OCI-LY7 (cell line): ENCODE results near the gene PAXX.

Source experiments
- CTCF ChIP-seq: fragments of 200-600 bp; sonication (generic); conservative IDR thresholded peaks from 2 replicates; pipeline ENCODE4 v1.5.1; 2014; ENCODE audit warnings: mild to moderate bottlenecking, antibody characterized with exemption, low read length, moderate library complexity, mixed read lengths
- EZH2phosphoT487 ChIP-seq: fragments of 200-600 bp; sonication (generic); IDR thresholded peaks from 2 replicates; pipeline ENCODE4 v1.6.1; 2018; ENCODE audit warnings: low read depth, borderline replicate concordance, mild to moderate bottlenecking, mixed run types, antibody characterized with exemption, low read length, moderate library complexity, mixed read lengths

- TF ChIP-seq CTCF (no peak), EZH2phosphoT487 (no peak)
Measured at GRCh38 chr9:137026828-137027227, 34.6 kb downstream of the PAXX start.
